NB4 (cell line): Measurements from ENCODE around the gene CAMTA1.

Experiments used
- CTCF ChIP-seq: IDR thresholded peaks from one replicate; pipeline ENCODE4 v1.5.1; 2012; ENCODE audit warnings: low read depth, low read length
- MAX ChIP-seq: IDR thresholded peaks from 2 replicates; pipeline ENCODE4 v1.6.1; 2011; ENCODE audit warnings: low read depth, low read length
- MYC ChIP-seq: IDR thresholded peaks from 2 replicates; pipeline ENCODE4 v1.6.1; 2011; ENCODE audit warnings: low read depth, low read length
- POLR2A ChIP-seq: IDR thresholded peaks from 2 replicates; pipeline ENCODE4 v1.6.1; 2011; ENCODE audit warnings: mild to moderate bottlenecking; ENCODE audit not compliant: insufficient read length; ENCODE audit errors: extremely low read depth

- TF ChIP-seq POLR2A (no peak), CTCF (no peak), MYC (no peak), MAX (no peak)
Measured at GRCh38 chr1:7192453-7192852, 407.2 kb downstream of the CAMTA1 start.
